Gastrocnemius medialis (tissue), 4 donors: Measurements from ENCODE around the gene ALG1L2.
"Not testable (repeated sequence)": the region's sequence is repeated elsewhere in the genome, so short reads cannot be mapped to it uniquely, and the experiment has no call there.

Experiments
- CTCF ChIP-seq, 5 experiments: fragments of 450-650 bp in 3 of 5; fragments of 200-600 bp in 2 of 5; sonication (generic) in 2 of 5; IDR thresholded peaks in 4 of 5; conservative IDR thresholded peaks in 1 of 5; 1 replicate in 4 of 5; 2 replicates in 1 of 5; pipeline ENCODE4 v1.5.1; 2016 to 2019; ENCODE audit warnings: antibody characterized with exemption in 5 of 5, mild to moderate bottlenecking in 3 of 5, moderate library complexity in 3 of 5
- POLR2A ChIP-seq, 2 donors: fragments of 450-650 bp; IDR thresholded peaks; one replicate each; pipeline ENCODE4 v1.6.1; 2017; ENCODE audit warnings: antibody characterized with exemption in 2 of 2, mild to moderate bottlenecking in 2 of 2, moderate library complexity in 2 of 2

- not testable (repeated sequence) for TF ChIP-seq CTCF (IDR thresholded peaks at IDR 0.05 in 4 of 5, conservative IDR thresholded peaks at IDR 0.05 in 1 of 5); POLR2A (IDR thresholded peaks at IDR 0.05)
Measured at GRCh38 chr3:130119824-130120223, 38.2 kb downstream of the ALG1L2 start.
